ENCODE data around the gene MS4A4A. TPM values are rescaled to one million over a fixed set of nuclear protein-coding genes. Genes with fewer than 3 reads are reported as not detected.

The MS4A4A gene
- total RNA-seq, 2 donors from 2014 or later, result not detected

- no peak overlapping the region for H3K27ac ChIP-seq (ENCODE audit: low read depth, low read length)
- peaks cover 7% of the 10 kb centered on the region for H3K4me1 ChIP-seq (ENCODE audit: control insufficient read depth, insufficient read depth, low read length)
- no peaks in the 10 kb centered on the region for H3K36me3 Mint-ChIP-seq (ENCODE audit: low read depth)
- H3K27me3 Mint-ChIP-seq (ENCODE audit: insufficient read depth), result peaks cover 3% of the 10 kb centered on the region
- H3K4me3 Mint-ChIP-seq, result no peak overlapping the region
- no peaks in the 10 kb centered on the region for H3K9me3 Mint-ChIP-seq
- TF ChIP-seq, protein P1, sequence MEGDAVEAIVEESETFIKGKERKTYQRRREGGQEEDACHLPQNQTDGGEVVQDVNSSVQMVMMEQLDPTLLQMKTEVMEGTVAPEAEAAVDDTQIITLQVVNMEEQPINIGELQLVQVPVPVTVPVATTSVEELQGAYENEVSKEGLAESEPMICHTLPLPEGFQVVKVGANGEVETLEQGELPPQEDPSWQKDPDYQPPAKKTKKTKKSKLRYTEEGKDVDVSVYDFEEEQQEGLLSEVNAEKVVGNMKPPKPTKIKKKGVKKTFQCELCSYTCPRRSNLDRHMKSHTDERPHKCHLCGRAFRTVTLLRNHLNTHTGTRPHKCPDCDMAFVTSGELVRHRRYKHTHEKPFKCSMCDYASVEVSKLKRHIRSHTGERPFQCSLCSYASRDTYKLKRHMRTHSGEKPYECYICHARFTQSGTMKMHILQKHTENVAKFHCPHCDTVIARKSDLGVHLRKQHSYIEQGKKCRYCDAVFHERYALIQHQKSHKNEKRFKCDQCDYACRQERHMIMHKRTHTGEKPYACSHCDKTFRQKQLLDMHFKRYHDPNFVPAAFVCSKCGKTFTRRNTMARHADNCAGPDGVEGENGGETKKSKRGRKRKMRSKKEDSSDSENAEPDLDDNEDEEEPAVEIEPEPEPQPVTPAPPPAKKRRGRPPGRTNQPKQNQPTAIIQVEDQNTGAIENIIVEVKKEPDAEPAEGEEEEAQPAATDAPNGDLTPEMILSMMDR (conservative IDR thresholded peaks at IDR 0.05), result no peak
- peak overlapping the region; percentile 31 for H3K4me3 ChIP-seq (ENCODE audit: low read length)
- peaks cover 19% of the 10 kb centered on the region for H3K27me3 ChIP-seq (ENCODE audit: control insufficient read depth, insufficient read depth, low read length, poor library complexity, severe bottlenecking)
- H3K27ac Mint-ChIP-seq, result no peak overlapping the region
- peak; percentile 40 for DNase-seq
- H3K4me1 Mint-ChIP-seq, result peaks cover 17% of the 10 kb centered on the region
- 38 to 86% methylated on average over 2 of the region's 3 CpGs for WGBS, 2 experiments (ENCODE audit: insufficient coverage in 1 of 2, insufficient read length in 1 of 2)
- no peak overlapping the region for H3K9ac ChIP-seq (ENCODE audit: extremely low read depth, low read length, poor library complexity, severe bottlenecking)
- H3K9me3 ChIP-seq (ENCODE audit: control insufficient read depth, low read length), result no peaks in the 10 kb centered on the region
- H3K36me3 ChIP-seq (ENCODE audit: control insufficient read depth, insufficient read depth, low read length), result no peaks in the 10 kb centered on the region
Observed at GRCh38 chr11:60305906-60306619, 25.6 kb downstream of the MS4A4A start.

- H3K36me3 Mint-ChIP-seq (ENCODE audit: low read depth), result no peaks in the 10 kb centered on the region
- no peak overlapping the region for H3K4me3 Mint-ChIP-seq
- H3K9me3 ChIP-seq (ENCODE audit: control insufficient read depth, low read length), result no peaks in the 10 kb centered on the region
- TF ChIP-seq, protein P1 (conservative IDR thresholded peaks at IDR 0.05), result no peak
- no peaks in the 10 kb centered on the region for H3K9me3 Mint-ChIP-seq
- H3K27me3 ChIP-seq (ENCODE audit: control insufficient read depth, insufficient read depth, low read length, poor library complexity, severe bottlenecking), result peaks cover 19% of the 10 kb centered on the region
- H3K27ac Mint-ChIP-seq, result no peak overlapping the region
- H3K4me1 ChIP-seq (ENCODE audit: control insufficient read depth, insufficient read depth, low read length), result peaks cover 7% of the 10 kb centered on the region
- peaks cover 17% of the 10 kb centered on the region for H3K4me1 Mint-ChIP-seq
- H3K27me3 Mint-ChIP-seq (ENCODE audit: insufficient read depth), result peaks cover 3% of the 10 kb centered on the region
- WGBS, 2 experiments (ENCODE audit: insufficient coverage in 1 of 2, insufficient read length in 1 of 2), result 89 to 100% methylated on average over 2 to 3 of the region's 3 CpGs
- no peak overlapping the region for H3K9ac ChIP-seq (ENCODE audit: extremely low read depth, low read length, poor library complexity, severe bottlenecking)
- H3K36me3 ChIP-seq (ENCODE audit: control insufficient read depth, insufficient read depth, low read length), result no peaks in the 10 kb centered on the region
- no peak overlapping the region for H3K27ac ChIP-seq (ENCODE audit: low read depth, low read length)
- DNase-seq, result no peak
- H3K4me3 ChIP-seq (ENCODE audit: low read length), result no peak overlapping the region
Observed at GRCh38 chr11:60307507-60308195, 27.2 kb downstream of the MS4A4A start.

DNA sequence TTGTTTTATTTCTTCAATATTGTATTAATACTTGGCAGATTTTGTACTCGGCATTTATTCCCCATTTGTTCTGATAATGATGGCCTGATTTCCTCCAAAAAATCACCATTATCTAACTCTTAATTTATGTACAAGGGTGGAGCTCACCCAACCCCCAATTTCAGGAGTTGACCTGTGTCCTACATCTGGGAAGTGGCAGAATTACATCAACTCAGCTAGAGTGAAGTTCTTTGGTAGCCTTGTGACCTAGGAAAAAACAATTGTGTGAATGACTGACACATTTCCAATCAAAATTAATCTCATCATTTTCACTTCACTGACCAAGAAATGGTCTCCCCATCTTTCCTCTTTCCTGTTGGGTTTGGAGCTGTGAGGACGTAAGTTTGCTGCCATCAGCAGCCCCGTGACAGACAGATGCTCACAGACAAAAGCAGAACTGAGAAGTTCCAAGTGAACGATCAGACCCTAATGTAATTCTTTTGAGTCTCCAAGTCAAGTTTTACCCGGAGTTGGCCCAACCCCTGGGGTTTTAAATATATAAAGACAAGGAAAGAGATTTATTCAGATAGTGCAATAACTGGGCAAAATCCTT, 30.0 kb downstream of the MS4A4A start:
- Mint-ChIP-seq H3K27me3 (ENCODE audit: insufficient read depth) (no peaks in the 10 kb centered on the region), H3K4me3 (no peak overlapping the region), H3K4me1 (peaks cover 14% of the 10 kb centered on the region), H3K36me3 (ENCODE audit: low read depth) (no peaks in the 10 kb centered on the region), H3K9me3 (no peaks in the 10 kb centered on the region), H3K27ac (no peak overlapping the region)
- H3K36me3 ChIP-seq (ENCODE audit: control insufficient read depth, insufficient read depth, low read length), result no peaks in the 10 kb centered on the region
- H3K4me3 ChIP-seq (ENCODE audit: low read length), result no peak overlapping the region
- H3K9me3 ChIP-seq (ENCODE audit: control insufficient read depth, low read length), result no peaks in the 10 kb centered on the region
- no peaks in the 10 kb centered on the region for H3K27me3 ChIP-seq (ENCODE audit: control insufficient read depth, insufficient read depth, low read length, poor library complexity, severe bottlenecking)
- no peak overlapping the region for H3K27ac ChIP-seq (ENCODE audit: low read depth, low read length)
- TF ChIP-seq, protein P1 (conservative IDR thresholded peaks at IDR 0.05), result no peak
- H3K9ac ChIP-seq (ENCODE audit: extremely low read depth, low read length, poor library complexity, severe bottlenecking), result no peak overlapping the region
- peaks cover 7% of the 10 kb centered on the region for H3K4me1 ChIP-seq (ENCODE audit: control insufficient read depth, insufficient read depth, low read length)
- DNase-seq, result no peak
- 66 to 100% methylated on average over 2 to 5 of the region's 5 CpGs for WGBS, 2 experiments (ENCODE audit: insufficient coverage in 1 of 2, insufficient read length in 1 of 2)
